ENCODE measurements around the gene IL1RAPL2. TPM values are rescaled to one million over a fixed set of nuclear protein-coding genes. Genes with fewer than 3 reads are reported as not detected.

IL1RAPL2 gene
- total RNA-seq, 1 donor from 2014 or later, result not detected

GRCh38 chrX:105526431-105526830, 960.4 kb downstream of the IL1RAPL2 start:
- FAIRE-seq, result no peak
- no peak for TF ChIP-seq CTCF (IDR thresholded peaks at IDR 0.05; ENCODE audit: insufficient read depth, low read length, severe bottlenecking)
- Histone ChIP-seq H3K27me3 (ENCODE audit: control insufficient read depth, insufficient read depth, low read length) (no peaks in the 10 kb centered on the region), H3K36me3 (ENCODE audit: control insufficient read depth, insufficient read depth, low read length) (no peaks in the 10 kb centered on the region), H3K4me3 (ENCODE audit: low read depth, low read length) (no peak overlapping the region)
- DNase-seq (ENCODE audit: low read depth), result no peak

DNA sequence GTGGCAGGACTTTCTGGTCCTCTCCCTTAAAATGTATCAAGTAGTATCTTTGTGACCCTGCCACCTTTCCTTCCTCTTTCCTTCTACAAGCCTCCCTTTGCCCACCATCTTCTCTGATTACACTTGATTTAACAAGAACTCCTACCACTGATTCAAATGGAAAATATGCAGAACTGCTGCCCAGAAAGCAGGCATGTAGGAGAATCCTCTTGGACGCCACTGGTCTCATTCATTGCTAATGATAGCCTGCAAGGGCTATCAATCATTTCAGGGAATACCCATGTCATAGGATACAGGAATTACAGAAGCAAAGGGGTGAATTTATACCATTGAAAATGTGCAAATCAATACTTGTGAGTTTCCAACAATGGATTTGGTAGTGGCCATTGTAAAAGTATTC, 961.8 kb downstream of the IL1RAPL2 start:
- H3K4me3 ChIP-seq (ENCODE audit: low read depth, low read length), result no peak overlapping the region
- TF ChIP-seq CTCF (IDR thresholded peaks at IDR 0.05; ENCODE audit: insufficient read depth, low read length, severe bottlenecking), result no peak
- DNase-seq (ENCODE audit: low read depth) (no peak), FAIRE-seq (no peak)
- H3K27me3 ChIP-seq (ENCODE audit: control insufficient read depth, insufficient read depth, low read length), result no peaks in the 10 kb centered on the region
- H3K36me3 ChIP-seq (ENCODE audit: control insufficient read depth, insufficient read depth, low read length), result no peaks in the 10 kb centered on the region

GRCh38 chrX:105533951-105534350, 968.0 kb downstream of the IL1RAPL2 start:
- H3K36me3 ChIP-seq (ENCODE audit: control insufficient read depth, insufficient read depth, low read length), result no peaks in the 10 kb centered on the region
- no peak for TF ChIP-seq CTCF (IDR thresholded peaks at IDR 0.05; ENCODE audit: insufficient read depth, low read length, severe bottlenecking)
- no peak for DNase-seq (ENCODE audit: low read depth)
- FAIRE-seq, result no peak
- no peaks in the 10 kb centered on the region for H3K27me3 ChIP-seq (ENCODE audit: control insufficient read depth, insufficient read depth, low read length)
- H3K4me3 ChIP-seq (ENCODE audit: low read depth, low read length), result no peak overlapping the region

GRCh38 chrX:105543283-105543682, 977.3 kb downstream of the IL1RAPL2 start:
- DNase-seq (ENCODE audit: low read depth), result no peak
- FAIRE-seq, result no peak
- H3K36me3 ChIP-seq (ENCODE audit: control insufficient read depth, insufficient read depth, low read length), result no peaks in the 10 kb centered on the region
- H3K27me3 ChIP-seq (ENCODE audit: control insufficient read depth, insufficient read depth, low read length), result no peaks in the 10 kb centered on the region
- H3K4me3 ChIP-seq (ENCODE audit: low read depth, low read length), result no peak overlapping the region
- no peak for TF ChIP-seq CTCF (IDR thresholded peaks at IDR 0.05; ENCODE audit: insufficient read depth, low read length, severe bottlenecking)

DNA sequence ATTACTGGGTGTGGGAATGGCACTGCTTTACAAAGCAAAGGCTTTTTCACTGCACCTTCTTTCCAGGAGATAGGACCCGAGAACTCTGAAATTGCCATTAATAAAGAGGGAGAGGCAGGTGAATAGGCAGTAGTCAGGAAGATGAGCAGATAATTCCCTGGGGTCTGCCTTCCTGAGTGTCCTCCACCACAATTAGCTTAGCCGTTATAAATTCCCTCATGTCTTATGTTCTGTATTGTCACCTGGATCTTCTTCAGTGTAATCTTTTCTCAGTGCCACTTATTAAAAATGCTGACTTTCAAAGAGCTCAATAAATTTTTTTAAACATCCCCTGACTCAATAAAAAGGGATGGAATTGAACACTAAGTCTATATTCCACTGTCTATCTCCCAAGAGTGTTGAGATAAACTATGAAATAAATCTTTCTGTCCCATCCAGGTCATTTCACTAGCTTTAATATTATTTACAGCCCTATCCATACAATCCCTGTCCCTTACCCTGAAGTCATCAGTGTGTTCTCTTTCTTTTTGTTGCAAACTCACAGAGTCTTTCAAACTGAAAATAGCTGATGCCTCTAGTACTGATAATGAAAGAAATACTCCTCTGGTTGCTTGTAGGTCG, 984.2 kb downstream of the IL1RAPL2 start:
- TF ChIP-seq CTCF (IDR thresholded peaks at IDR 0.05; ENCODE audit: insufficient read depth, low read length, severe bottlenecking), result no peak
- Histone ChIP-seq H3K4me3 (ENCODE audit: low read depth, low read length) (no peak overlapping the region), H3K36me3 (ENCODE audit: control insufficient read depth, insufficient read depth, low read length) (no peaks in the 10 kb centered on the region), H3K27me3 (ENCODE audit: control insufficient read depth, insufficient read depth, low read length) (no peaks in the 10 kb centered on the region)
- FAIRE-seq, result no peak
- no peak for DNase-seq (ENCODE audit: low read depth)

DNA sequence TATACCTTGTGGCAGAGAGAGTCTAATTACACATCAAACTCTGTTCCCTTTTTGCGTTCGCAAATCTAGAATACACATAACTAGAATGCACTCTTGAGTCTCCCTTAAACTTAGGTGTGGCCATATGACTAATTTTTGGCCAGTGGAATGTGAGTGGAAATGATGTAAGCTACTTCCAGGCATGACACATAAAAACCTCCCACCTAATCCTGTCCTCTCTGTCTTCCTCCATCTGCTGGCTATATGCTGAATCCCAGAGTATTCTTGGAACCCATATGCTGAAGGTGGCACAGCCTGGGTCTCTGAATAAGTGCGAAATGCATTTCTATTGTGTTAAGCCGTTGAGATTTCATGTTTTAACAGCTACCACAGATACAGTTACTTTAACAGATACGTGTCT, 986.4 kb downstream of the IL1RAPL2 start:
- Histone ChIP-seq H3K27me3 (ENCODE audit: control insufficient read depth, insufficient read depth, low read length) (no peaks in the 10 kb centered on the region), H3K36me3 (ENCODE audit: control insufficient read depth, insufficient read depth, low read length) (no peaks in the 10 kb centered on the region), H3K4me3 (ENCODE audit: low read depth, low read length) (no peak overlapping the region)
- no peak for FAIRE-seq
- TF ChIP-seq CTCF (IDR thresholded peaks at IDR 0.05; ENCODE audit: insufficient read depth, low read length, severe bottlenecking), result peak; percentile 22
- DNase-seq (ENCODE audit: low read depth), result peak; percentile 91
